Pancreas (tissue), 10 donors: ENCODE data around the gene ZNF592. TPM values are rescaled to one million over a fixed set of nuclear protein-coding genes. Genes with fewer than 3 reads are reported as not detected.

ENCODE experiments used
- ATAC-seq, 4 donors: fragments of 200-7000 bp; cut with Tn5 transposase; one replicate each; pipeline versions ENCODE4 v1.8.0 to v1.9.1; 2020; ENCODE audit warnings: mild to moderate bottlenecking in 4 of 4, moderate library complexity in 4 of 4
- DNase-seq, 6 donors: peaks; one replicate each; pipeline ENCODE4 v3.0.0-alpha.2; 2020
- FAIRE-seq: peaks from 2 replicates; lab custom pipeline; 2012; peaks lifted over from hg19 to GRCh38; lab: Jason Lieb, UNC
- H3K27ac ChIP-seq, 4 donors: fragments of 200-600 bp; sonication (generic); 1 replicate in 3 of 4; 2 replicates in 1 of 4; pipeline versions ENCODE4 v1.5.0 to v1.8.0; 2020
- H3K27me3 ChIP-seq, 4 donors: fragments of 200-600 bp; one replicate each; pipeline ENCODE4 v1.8.0; 2021
- H3K36me3 ChIP-seq, 3 donors: fragments of 200-600 bp; sonication (generic) in 1 of 3; one replicate each; pipeline versions ENCODE4 v1.5.0 to v1.8.0; 2020 to 2021
- H3K4me1 ChIP-seq, 3 donors: fragments of 200-600 bp; one replicate each; pipeline ENCODE4 v1.8.0; 2021
- H3K4me3 ChIP-seq, 4 donors: fragments of 200-600 bp; sonication (generic) in 2 of 4; one replicate each; pipeline versions ENCODE4 v1.5.0 to v1.8.0; 2020 to 2021
- H3K9me3 ChIP-seq, 4 donors: fragments of 200-600 bp; one replicate each; pipeline ENCODE4 v1.8.0; 2021
- WGBS, 2 donors: extraction: QIAGEN DNeasy Blood & Tissue Kit; methylation state at CpG; one replicate each; pipeline ENCODE4 v1.1.7; 2013; 5-methylcytosine and 5-hydroxymethylcytosine counted together
- intact Hi-C, 3 donors: fragments of 100-400 bp; cut with DNase I; formaldehyde crosslinking; loops; one replicate each; pipeline versions ENCODE4 v1.11.1 to v1.14.2; 2022
- polyA plus RNA-seq, 2 donors: library from polyadenylated mRNA; stranded (reverse); fragments of 200-250 nt; gene quantifications; one replicate each; pipeline ENCODE4 v1.2.3, GENCODE V29; 2013
- total RNA-seq, 6 donors: library from RNA; stranded (reverse); fragmentation: NEBNext Ultra II Directional in 4 of 6; extraction: Animal tissue kit (Norgen Biotek cat#: 25700) in 4 of 6; gene quantifications; one replicate each; pipeline versions ENCODE4 v1.2.1 to v1.2.4, GENCODE V29; 2021 to 2023
- TF ChIP-seq, protein P1 (sequence below), 4 donors: fragments of 200-600 bp; sonication (generic) in 3 of 4; IDR thresholded peaks; one replicate each; pipeline versions ENCODE4 v1.5.0 to v1.8.0; 2021; ENCODE audit warnings: antibody characterized with exemption in 4 of 4
- donor health status: healthy with polysubstance abuse.
- donor health status: DM: no; HTN: no; CAD: no; lungs with moderate emphysema.
- donor health status: DM: no; HTN: no; CAD: no.
- donor health status: control.
- donor health status: control.
- donor health status: Bipolar disorder and iron deficiency.
- donor health status: DM: yes; HTN: yes; CAD: no.
- donor health status: DM: no; HTN: no; CAD: no.
- donor health status: DM: no; HTN: no; CAD: no.
- donor health status: DM: yes; HTN: yes; CAD: no.

The ZNF592 gene
- total and polyA plus RNA-seq, 8 donors: 9.1 to 16.6 (median 12.0) TPM

DNA sequence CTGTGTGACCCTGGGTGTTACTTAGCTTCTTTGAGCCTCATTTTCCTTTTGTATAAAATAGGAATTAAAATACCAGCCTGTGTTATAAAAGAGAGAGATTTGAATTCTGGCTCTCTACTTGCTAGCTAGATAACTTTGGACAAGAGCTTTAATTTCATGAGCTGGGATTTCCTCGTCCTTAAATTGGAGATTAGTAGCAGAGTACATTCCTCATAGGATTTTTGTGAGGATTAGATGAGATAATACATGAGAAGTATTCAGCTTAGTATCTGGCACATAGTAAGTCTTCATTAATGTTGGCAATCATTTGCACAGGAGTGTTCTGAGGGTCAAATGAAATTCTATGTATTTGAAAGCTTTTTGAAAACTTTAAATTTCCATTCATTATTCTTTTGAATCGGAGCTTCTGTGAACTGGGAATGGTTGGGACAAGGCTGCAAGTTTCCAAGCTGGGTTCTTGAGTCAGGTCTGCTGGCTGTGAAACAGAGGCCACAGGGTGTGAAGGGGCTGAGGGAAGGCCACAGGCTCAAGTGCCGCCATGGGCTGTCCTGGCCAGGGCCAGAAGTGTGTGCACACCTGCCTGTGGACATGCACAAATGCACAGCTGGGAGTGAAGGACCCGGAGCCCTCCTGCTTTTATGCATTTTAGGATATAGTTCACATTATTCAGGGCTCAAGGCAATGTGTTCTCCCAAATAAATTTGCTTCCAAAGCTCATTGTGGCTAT, 86.0 kb downstream of the ZNF592 start:
- 87 to 90% methylated on average over 4 of the region's 4 CpGs for WGBS, 2 donors
- H3K27me3 ChIP-seq: no peaks in the 10 kb centered on the region
- TF ChIP-seq, protein P1, sequence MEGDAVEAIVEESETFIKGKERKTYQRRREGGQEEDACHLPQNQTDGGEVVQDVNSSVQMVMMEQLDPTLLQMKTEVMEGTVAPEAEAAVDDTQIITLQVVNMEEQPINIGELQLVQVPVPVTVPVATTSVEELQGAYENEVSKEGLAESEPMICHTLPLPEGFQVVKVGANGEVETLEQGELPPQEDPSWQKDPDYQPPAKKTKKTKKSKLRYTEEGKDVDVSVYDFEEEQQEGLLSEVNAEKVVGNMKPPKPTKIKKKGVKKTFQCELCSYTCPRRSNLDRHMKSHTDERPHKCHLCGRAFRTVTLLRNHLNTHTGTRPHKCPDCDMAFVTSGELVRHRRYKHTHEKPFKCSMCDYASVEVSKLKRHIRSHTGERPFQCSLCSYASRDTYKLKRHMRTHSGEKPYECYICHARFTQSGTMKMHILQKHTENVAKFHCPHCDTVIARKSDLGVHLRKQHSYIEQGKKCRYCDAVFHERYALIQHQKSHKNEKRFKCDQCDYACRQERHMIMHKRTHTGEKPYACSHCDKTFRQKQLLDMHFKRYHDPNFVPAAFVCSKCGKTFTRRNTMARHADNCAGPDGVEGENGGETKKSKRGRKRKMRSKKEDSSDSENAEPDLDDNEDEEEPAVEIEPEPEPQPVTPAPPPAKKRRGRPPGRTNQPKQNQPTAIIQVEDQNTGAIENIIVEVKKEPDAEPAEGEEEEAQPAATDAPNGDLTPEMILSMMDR (IDR thresholded peaks at IDR 0.05): no peak
- intact Hi-C loops: loop anchor here in 1 of 3 donors (10.0 kb wide), 1 partner anchor 90 kb away; no protein-coding TSS in a partner anchor
- DNase-seq (no peak), FAIRE-seq (no peak), ATAC-seq (no peak)
- no peaks in the 10 kb centered on the region for H3K4me1 ChIP-seq
- H3K9me3 ChIP-seq: no peaks in the 10 kb centered on the region
- no peak overlapping the region for H3K27ac ChIP-seq
- no peak overlapping the region for H3K4me3 ChIP-seq
- H3K36me3 ChIP-seq: no peaks in the 10 kb centered on the region

DNA sequence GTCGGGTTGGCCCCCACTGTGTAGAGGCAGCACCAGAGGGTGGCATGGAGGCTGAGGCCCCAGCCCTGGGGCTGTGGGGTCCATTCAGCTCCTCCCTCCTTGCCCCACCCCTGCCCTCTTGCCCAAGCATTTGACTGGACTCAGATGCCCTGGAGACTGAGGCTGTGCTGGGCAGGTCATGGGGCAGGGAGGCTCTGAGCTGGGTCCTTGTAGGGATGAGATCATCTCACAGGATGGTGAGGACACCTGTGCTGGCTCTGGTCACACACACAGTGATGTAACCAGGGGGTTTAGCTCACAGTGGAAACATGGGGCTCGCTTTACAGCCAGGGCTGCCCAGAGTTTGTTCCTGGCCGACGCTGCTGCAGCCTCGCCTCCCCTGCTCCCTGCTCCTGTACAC, 86.6 kb downstream of the ZNF592 start:
- WGBS, 2 donors: 95 to 100% methylated on average over 5 of the region's 5 CpGs
- no peak for FAIRE-seq
- H3K9me3 ChIP-seq: no peaks in the 10 kb centered on the region

DNA sequence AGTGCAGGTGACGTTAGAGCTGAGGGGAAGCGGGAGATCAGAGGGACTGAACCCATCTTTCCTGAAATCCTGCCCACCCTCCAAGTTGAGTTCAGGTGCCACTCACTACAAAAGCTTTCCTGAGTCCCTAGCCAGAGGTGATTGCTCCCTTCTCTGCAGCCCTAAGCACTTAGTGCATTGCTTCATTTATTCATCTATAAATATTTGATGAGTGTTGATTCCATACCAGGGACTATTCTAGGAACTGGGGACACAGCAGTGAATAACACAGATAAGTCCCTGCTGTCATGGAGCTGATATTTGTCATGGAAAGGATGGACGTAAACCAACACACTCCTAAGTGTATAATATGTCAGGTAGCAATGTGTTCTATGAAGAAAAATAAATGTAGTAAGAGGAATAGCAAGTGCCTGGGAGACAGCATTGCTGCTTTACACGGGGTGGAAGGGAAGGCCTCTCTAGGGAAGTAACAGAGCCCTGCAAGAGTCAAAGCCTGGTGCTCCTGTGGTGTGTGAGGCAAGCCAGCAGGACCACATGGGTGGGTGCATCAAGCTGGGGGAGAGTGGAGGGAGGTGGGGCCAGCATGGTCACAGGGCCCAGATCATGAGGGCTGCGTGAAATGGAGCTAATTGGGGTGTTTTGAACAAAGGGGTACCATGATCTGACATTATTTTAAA, 87.4 kb downstream of the ZNF592 start:
- H3K27ac ChIP-seq: no peak overlapping the region

More for the DNA sequence above, 86.6 kb downstream of the ZNF592 start:
- ATAC-seq: peak in 1 of 4 donors; percentile 5
- intact Hi-C loops: loop anchor here in 1 of 3 donors (10.0 kb wide), 1 partner anchor 90 kb away; no protein-coding TSS in a partner anchor
- Histone ChIP-seq H3K36me3 (no peaks in the 10 kb centered on the region), H3K4me1 (peaks cover 0 to 3% (median 3%) of the 10 kb centered on the region in 3 donors), H3K27me3 (no peaks in the 10 kb centered on the region), H3K27ac (no peak overlapping the region), H3K4me3 (no peak overlapping the region)
- no peak for DNase-seq
- TF ChIP-seq, protein P1 (IDR thresholded peaks at IDR 0.05): no peak

DNA sequence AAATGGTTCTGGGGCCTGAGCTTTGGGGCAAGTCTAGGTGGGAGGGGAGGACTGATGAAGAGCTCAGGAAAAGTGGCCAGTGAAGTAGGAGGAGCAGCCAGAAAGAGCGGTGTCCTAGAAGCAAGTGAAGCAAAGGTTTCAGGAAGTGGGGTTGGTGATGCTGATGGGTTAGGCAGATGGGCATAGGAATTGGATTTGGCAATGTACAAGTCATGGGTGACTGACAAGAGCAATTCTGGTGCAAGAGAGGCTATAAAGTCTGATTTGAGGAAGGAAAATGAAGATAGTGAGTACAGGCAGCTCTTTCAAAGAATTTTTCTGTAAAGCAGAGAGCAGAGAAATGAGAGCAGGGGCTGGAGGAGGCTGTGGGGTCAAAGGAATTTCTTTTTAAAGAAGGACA, 88.5 kb downstream of the ZNF592 start:
- Histone ChIP-seq H3K27me3 (no peaks in the 10 kb centered on the region), H3K4me1 (peaks cover 12 to 21% (median 18%) of the 10 kb centered on the region in 3 donors), H3K27ac (no peak overlapping the region), H3K9me3 (no peaks in the 10 kb centered on the region), H3K36me3 (no peaks in the 10 kb centered on the region), H3K4me3 (no peak overlapping the region)
- intact Hi-C loops: loop anchor here in 1 of 3 donors (10.0 kb wide), 1 partner anchor 88 kb away; no protein-coding TSS in a partner anchor
- no peak for ATAC-seq
- 97 to 100% methylated on average over 1 of the region's 1 CpG for WGBS, 2 donors
- no peak for DNase-seq
- TF ChIP-seq, protein P1 (IDR thresholded peaks at IDR 0.05): no peak
- no peak for FAIRE-seq

More for the DNA sequence above, 87.4 kb downstream of the ZNF592 start:
- WGBS, 2 donors: 77 to 80% methylated on average over 5 of the region's 5 CpGs
- no peaks in the 10 kb centered on the region for H3K9me3 ChIP-seq
- peaks cover 7 to 11% (median 11%) of the 10 kb centered on the region in 3 donors for H3K4me1 ChIP-seq
- ATAC-seq (no peak), FAIRE-seq (no peak), DNase-seq (no peak)
- TF ChIP-seq, protein P1 (IDR thresholded peaks at IDR 0.05): no peak
- no peaks in the 10 kb centered on the region for H3K27me3 ChIP-seq
- H3K4me3 ChIP-seq: no peak overlapping the region
- no peaks in the 10 kb centered on the region for H3K36me3 ChIP-seq
- intact Hi-C loops: loop anchor here in 1 of 3 donors (10.0 kb wide), 1 partner anchor 89 kb away; no protein-coding TSS in a partner anchor
